HL-60 (cell line): Measurements from ENCODE around the gene NTMT2.

Source experiments
- DNase-seq, 2 experiments: peaks; one replicate each; pipeline ENCODE4 v3.0.0-alpha.2; 2010 to 2020; ENCODE audit warnings: low read depth in 1 of 2, low spot score in 1 of 2
- H3K27ac ChIP-seq: fragments of 250-450 bp; sonication (Bioruptor Pico); replicated peaks from 2 replicates; pipeline ENCODE4 v1.5.1; 2020; ENCODE audit warnings: mild to moderate bottlenecking, moderate library complexity
- H3K27me3 ChIP-seq: fragments of 250-450 bp; sonication (Bioruptor Pico); 2 replicates; pipeline ENCODE4 v1.5.1; 2021; ENCODE audit warnings: mild to moderate bottlenecking, moderate library complexity; ENCODE audit not compliant: insufficient read depth, poor library complexity, severe bottlenecking
- H3K4me3 ChIP-seq: replicated peaks from 2 replicates; pipeline ENCODE4 v1.5.1; 2011; ENCODE audit warnings: mild to moderate bottlenecking, control low read depth, low read length; ENCODE audit not compliant: insufficient read depth
- CTCF ChIP-seq: IDR thresholded peaks from one replicate; pipeline ENCODE4 v1.5.1; 2011; ENCODE audit warnings: low read length, control low read depth, inconsistent platforms; ENCODE audit not compliant: insufficient read depth
- GABPA ChIP-seq: IDR thresholded peaks from 2 replicates; pipeline ENCODE4 v1.6.1; 2012; ENCODE audit warnings: low read depth
- POLR2AphosphoS5 ChIP-seq: IDR thresholded peaks from 2 replicates; pipeline ENCODE4 v1.6.1; 2012; ENCODE audit warnings: low read depth
- SPI1 ChIP-seq: IDR thresholded peaks from 2 replicates; pipeline ENCODE4 v1.6.1; 2012; ENCODE audit warnings: low read depth, mild to moderate bottlenecking, borderline replicate concordance
- TF ChIP-seq, protein P1 (sequence below): IDR thresholded peaks from 2 replicates; pipeline ENCODE4 v1.6.1; 2012; ENCODE audit warnings: low read depth; ENCODE audit not compliant: insufficient replicate concordance

The NTMT2 gene

GRCh38 chr1:170131984-170132383 is 13.8 kb upstream of the NTMT2 start:
- no peak for DNase-seq
- Histone ChIP-seq H3K27me3 (no peaks in the 10 kb centered on the region), H3K27ac (no peak overlapping the region), H3K4me3 (no peak overlapping the region)
- TF ChIP-seq SPI1, result no peak
- TF ChIP-seq GABPA, result no peak
- TF ChIP-seq, protein P1, sequence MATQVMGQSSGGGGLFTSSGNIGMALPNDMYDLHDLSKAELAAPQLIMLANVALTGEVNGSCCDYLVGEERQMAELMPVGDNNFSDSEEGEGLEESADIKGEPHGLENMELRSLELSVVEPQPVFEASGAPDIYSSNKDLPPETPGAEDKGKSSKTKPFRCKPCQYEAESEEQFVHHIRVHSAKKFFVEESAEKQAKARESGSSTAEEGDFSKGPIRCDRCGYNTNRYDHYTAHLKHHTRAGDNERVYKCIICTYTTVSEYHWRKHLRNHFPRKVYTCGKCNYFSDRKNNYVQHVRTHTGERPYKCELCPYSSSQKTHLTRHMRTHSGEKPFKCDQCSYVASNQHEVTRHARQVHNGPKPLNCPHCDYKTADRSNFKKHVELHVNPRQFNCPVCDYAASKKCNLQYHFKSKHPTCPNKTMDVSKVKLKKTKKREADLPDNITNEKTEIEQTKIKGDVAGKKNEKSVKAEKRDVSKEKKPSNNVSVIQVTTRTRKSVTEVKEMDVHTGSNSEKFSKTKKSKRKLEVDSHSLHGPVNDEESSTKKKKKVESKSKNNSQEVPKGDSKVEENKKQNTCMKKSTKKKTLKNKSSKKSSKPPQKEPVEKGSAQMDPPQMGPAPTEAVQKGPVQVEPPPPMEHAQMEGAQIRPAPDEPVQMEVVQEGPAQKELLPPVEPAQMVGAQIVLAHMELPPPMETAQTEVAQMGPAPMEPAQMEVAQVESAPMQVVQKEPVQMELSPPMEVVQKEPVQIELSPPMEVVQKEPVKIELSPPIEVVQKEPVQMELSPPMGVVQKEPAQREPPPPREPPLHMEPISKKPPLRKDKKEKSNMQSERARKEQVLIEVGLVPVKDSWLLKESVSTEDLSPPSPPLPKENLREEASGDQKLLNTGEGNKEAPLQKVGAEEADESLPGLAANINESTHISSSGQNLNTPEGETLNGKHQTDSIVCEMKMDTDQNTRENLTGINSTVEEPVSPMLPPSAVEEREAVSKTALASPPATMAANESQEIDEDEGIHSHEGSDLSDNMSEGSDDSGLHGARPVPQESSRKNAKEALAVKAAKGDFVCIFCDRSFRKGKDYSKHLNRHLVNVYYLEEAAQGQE, result no peak
- no peak for TF ChIP-seq CTCF
- no peak for TF ChIP-seq POLR2AphosphoS5

DNA sequence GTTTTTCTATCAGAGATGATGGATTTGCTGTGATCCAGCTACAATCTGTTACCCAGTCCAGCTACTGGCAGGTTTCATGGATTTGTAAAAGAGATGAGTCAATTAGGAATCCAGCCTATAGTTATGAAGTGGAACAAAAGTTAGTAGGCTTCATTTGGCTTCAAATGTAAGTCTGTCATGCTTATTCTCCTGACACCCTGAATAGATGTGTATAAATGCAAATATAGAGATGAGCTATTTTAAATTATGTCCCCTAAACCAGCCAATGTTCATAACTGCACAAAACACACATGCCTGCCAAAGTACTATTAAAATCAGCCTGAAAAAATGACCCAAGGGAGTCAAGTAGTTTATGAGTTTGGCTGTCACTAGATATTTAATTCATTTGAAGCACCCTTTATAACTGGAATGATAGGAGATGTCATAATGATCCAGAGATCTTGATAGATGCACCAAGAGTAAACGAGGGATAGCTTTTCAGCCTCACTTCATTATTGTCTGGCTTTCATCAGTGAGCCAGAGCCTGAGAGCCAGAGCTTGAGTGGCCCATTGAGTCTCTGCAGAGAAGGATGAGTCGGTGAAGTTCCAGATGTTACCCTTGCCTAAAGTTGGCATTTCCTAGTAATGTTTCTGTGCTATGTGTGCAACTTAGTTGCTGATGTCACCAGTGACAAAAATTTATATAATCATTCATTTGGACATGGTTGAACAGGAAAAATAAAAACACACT is 11.8 kb upstream of the NTMT2 start:
- H3K4me3 ChIP-seq, result no peak overlapping the region
- DNase-seq, result no peak
- H3K27me3 ChIP-seq, result no peaks in the 10 kb centered on the region
- TF ChIP-seq CTCF (no peak), POLR2AphosphoS5 (no peak), GABPA (no peak), SPI1 (no peak)
- TF ChIP-seq, protein P1, result no peak
- no peak overlapping the region for H3K27ac ChIP-seq

- no peaks in the 10 kb centered on the region for H3K27me3 ChIP-seq
- TF ChIP-seq, protein P1, result no peak
- DNase-seq, result no peak
- no peak overlapping the region for H3K27ac ChIP-seq
- H3K4me3 ChIP-seq, result no peak overlapping the region
Measured at GRCh38 chr1:170134521-170134920, 11.2 kb upstream of the NTMT2 start.

DNA sequence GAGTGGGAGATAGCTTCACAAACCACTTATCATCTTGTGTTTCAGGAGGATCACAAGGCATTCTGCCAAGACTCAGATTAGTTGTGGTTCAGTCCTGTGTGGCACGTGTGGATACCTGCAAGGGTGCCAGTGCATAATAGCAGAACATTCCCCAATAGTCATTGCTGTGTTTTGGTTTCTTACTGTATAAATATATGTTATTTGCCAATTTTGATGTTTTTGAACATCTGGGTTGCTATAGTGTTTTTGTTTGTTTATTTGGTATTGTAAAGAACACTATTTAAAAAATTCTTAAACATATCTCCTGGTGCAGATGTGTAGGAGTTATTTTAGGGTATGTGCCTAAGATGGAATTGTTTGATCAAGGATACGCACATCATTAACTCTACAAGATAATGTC is 5.4 kb upstream of the NTMT2 start:
- no peak for TF ChIP-seq SPI1
- TF ChIP-seq POLR2AphosphoS5, result no peak
- TF ChIP-seq CTCF, result no peak
- no peak for TF ChIP-seq GABPA
- TF ChIP-seq, protein P1, result no peak

More for the DNA sequence above, 5.4 kb upstream of the NTMT2 start:
- no peak overlapping the region for H3K4me3 ChIP-seq
- no peak overlapping the region for H3K27ac ChIP-seq
- no peaks in the 10 kb centered on the region for H3K27me3 ChIP-seq
- no peak for DNase-seq
